ENCODE measurements around the gene RILPL2.
"Not testable (repeated sequence)": the region's sequence is repeated elsewhere in the genome, so short reads cannot be mapped to it uniquely, and the experiment has no call there.

RILPL2 gene

DNA sequence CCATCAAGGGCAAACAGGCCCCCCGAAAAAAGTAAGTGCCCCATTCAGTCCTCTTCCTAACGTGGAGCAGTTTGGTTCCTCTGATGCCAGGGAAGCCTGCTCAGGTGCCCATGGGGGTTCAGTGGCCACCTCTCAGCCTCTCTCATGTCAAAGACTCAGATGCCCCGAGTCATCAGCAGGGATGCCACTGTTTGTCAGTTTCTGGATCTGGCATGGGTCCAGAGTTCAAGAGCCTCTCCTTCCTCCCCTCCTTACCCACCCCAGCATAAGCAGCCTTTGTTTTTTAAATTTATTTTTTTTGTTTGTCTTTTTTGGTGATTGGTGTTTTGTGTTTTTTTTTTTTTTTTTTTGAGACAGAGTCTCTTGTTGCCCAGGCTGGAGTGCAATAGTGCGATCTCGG, 41.2 kb downstream of the RILPL2 start:
- no peak for TF ChIP-seq JUND (IDR thresholded peaks at IDR 0.05; ENCODE audit: low read depth)
- no peak for DNase-seq (ENCODE audit: low read depth in 1 of 2, low spot score in 1 of 2)
- in situ Hi-C loops (cut with HindIII; ENCODE audit: low pct_unique_long_range_greater_than_20kb, low sequenced_read_pairs), result no loop called here

DNA sequence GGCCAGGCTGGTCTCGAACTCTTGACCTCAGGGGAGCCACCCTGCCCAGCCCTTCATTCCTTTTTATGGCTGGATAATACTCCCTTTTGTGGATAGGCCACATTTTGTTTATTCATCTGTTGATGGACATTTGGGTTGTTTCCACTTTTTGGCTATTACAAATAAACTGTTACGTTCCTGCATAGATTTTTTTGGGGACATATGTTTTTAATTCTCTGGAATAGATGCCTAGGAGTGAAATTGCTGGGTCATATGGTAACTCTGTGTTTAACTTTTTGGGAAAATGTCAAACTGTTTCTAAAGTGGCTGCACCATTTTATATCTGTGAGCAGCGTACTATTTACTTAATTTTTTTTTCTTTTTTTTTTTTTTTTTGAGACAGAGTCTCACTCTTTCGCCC, 42.7 kb downstream of the RILPL2 start:
- DNase-seq (ENCODE audit: low read depth in 1 of 2, low spot score in 1 of 2), result no peak

GRCh38 chr12:123391546-123392343, 44.7 kb downstream of the RILPL2 start:
- TF ChIP-seq JUND (IDR thresholded peaks at IDR 0.05; ENCODE audit: low read depth), result no peak
- in situ Hi-C loops (cut with HindIII; ENCODE audit: low pct_unique_long_range_greater_than_20kb, low sequenced_read_pairs), result no loop called here
- no peak for DNase-seq (ENCODE audit: low read depth in 1 of 2, low spot score in 1 of 2)

More for the DNA sequence above, 42.7 kb downstream of the RILPL2 start:
- TF ChIP-seq JUND (IDR thresholded peaks at IDR 0.05; ENCODE audit: low read depth), result no peak
- in situ Hi-C loops (cut with HindIII; ENCODE audit: low pct_unique_long_range_greater_than_20kb, low sequenced_read_pairs), result no loop called here

DNA sequence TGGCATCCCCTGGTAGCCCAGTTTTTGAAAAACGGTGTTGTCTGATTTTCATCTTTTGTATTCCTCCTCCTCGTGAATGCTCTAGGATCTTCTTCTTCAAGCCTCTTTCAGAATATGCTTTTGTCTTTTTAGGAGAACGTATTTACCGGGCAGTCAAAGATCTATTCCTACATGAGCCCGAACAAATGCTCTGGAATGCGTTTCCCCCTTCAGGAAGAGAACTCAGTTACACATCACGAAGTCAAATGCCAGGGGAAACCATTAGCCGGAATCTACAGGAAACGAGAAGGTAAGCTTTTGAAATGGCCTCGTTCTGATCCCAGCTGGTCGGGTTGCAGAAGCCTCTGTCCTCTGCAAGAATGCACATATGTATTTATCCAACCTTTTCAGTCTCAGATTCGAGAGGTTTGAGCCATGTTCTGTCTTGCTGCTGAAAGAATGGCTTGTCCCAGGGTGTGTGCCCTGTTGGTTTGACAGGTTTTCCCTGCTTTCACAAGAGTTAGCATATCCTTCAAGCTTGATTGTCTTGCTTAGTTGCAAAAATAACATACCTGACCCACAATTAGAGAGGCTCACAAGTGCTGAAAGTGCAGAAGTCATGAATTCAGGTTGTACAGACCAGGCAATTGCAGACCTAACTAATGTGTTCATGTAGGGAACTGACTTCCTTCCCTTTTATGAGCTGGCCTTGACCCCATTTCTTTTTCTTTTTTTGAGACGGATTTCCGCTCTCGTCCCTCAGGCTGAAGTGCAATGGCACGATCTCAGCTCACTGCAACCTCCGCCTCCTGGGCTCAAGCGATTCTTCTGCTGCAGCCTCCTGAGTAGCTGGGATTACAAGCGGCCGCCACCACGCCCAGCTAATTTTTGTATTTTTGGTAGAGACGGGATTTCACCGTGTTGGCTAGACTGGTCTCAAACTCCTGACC, 45.7 kb downstream of the RILPL2 start:
- no peak for TF ChIP-seq JUND (IDR thresholded peaks at IDR 0.05; ENCODE audit: low read depth)
- in situ Hi-C loops (cut with HindIII; ENCODE audit: low pct_unique_long_range_greater_than_20kb, low sequenced_read_pairs), result no loop called here

GRCh38 chr12:123389560-123390351, 46.7 kb downstream of the RILPL2 start:
- peak in 1 of 2 experiments; percentile 55 for DNase-seq (ENCODE audit: low read depth in 1 of 2, low spot score in 1 of 2)
- in situ Hi-C loops (cut with HindIII; ENCODE audit: low pct_unique_long_range_greater_than_20kb, low sequenced_read_pairs), result no loop called here
- TF ChIP-seq JUND (IDR thresholded peaks at IDR 0.05; ENCODE audit: low read depth), result no peak

More for the DNA sequence above, 45.7 kb downstream of the RILPL2 start:
- no peak for DNase-seq (ENCODE audit: low read depth in 1 of 2, low spot score in 1 of 2)

GRCh38 chr12:123388951-123389559, 47.4 kb downstream of the RILPL2 start:
- in situ Hi-C loops (cut with HindIII; ENCODE audit: low pct_unique_long_range_greater_than_20kb, low sequenced_read_pairs), result no loop called here
- DNase-seq (ENCODE audit: low read depth in 1 of 2, low spot score in 1 of 2), result no peak
- no peak for TF ChIP-seq JUND (IDR thresholded peaks at IDR 0.05; ENCODE audit: low read depth)

DNA sequence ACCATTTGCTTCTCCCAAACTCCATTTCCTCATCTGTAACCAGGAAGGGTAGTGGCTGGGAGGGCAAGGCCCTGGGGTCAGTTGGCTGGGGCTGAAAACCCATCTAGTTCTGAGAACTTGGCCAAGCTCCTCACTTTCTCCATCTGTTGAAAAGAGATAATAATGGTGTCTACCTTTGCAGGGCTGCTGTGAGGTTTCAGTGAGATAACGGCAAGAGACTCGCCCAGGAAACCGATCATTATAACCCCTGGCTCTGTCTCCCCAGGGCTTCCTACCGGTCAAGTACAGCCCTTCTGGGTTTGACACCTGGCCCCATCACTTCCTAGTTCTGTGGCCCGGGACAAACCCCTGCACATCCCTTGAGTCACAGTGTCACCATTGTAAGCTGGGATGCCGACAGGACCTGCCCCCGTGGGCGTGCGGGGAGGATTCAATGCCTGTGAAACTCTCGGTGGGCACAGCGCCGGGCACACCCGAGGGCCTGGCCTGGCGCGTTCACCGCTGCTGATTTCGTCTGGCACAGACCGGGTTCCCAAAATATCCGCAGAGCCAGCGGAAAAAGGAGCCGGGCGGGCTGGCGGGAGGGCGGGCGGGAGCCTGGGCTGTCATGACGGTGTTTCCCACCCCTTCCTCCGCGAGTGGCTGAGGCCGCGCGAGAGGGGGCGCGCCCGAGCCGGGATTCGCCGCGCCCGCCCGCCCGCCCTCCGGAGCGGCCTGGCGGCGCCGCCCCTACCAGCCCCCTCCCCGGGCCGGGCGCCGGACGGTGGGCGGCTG, 48.1 kb downstream of the RILPL2 start:
- DNase-seq (ENCODE audit: low read depth in 1 of 2, low spot score in 1 of 2), result peak; percentile 84 to 95
- in situ Hi-C loops (cut with HindIII; ENCODE audit: low pct_unique_long_range_greater_than_20kb, low sequenced_read_pairs), result no loop called here
- no peak for TF ChIP-seq JUND (IDR thresholded peaks at IDR 0.05; ENCODE audit: low read depth)

DNA sequence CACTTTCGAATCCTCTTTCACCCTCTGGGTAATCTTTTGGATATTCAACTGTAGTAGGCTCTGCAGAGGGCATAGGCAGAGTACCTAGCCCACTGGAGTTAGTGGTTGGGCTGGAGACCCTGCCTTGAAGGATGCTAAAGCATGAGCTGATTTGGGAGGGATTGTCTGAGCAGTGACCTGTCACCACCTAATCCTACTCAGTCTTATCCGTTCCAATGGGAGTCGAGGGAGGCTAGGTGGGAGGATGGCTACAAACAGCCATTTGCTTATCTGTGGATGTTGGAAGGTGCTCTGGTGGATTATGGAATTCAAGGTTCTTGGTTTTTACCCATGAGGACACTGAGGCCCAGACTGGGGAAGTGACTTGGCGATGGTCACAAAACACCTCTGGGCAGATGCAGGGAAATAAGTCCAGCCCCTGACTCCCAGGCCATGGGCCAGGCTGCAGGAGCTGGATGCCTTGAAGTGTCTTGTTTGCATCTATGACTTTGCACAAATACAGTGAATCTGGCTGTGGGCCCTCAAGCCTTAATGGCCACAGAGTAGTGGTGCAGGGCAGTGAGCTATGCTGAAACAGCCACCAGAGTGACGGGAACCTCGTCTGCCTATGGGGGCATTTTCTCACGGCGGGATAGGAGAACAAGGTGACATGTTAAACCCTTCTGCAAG, 48.8 kb downstream of the RILPL2 start:
- peak in 1 of 2 experiments; percentile 42 for DNase-seq (ENCODE audit: low read depth in 1 of 2, low spot score in 1 of 2)
- in situ Hi-C loops (cut with HindIII; ENCODE audit: low pct_unique_long_range_greater_than_20kb, low sequenced_read_pairs), result no loop called here
- no peak for TF ChIP-seq JUND (IDR thresholded peaks at IDR 0.05; ENCODE audit: low read depth)

DNA sequence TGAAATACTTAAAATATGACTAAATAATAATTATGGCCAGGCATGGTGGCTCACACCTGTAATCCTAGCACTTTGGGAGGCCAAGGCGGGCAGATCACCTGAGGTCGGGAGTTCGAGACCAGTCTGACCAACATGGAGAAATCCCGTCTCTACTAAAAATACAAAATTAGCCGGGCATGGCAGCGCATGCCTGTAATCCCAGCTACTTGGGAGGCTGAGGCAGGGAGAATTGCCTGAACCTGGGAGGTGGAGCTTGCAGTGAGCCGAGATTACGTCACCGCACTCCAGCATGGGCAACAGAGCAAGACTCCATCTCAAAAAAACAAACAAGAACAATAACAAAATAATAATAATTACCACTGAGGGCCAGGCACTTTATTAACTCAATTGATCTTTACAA, 50.9 kb downstream of the RILPL2 start:
- in situ Hi-C loops (cut with HindIII; ENCODE audit: low pct_unique_long_range_greater_than_20kb, low sequenced_read_pairs), result not testable (repeated sequence)

GRCh38 chr12:123384994-123385376, 51.5 kb downstream of the RILPL2 start:
- DNase-seq (ENCODE audit: low read depth in 1 of 2, low spot score in 1 of 2), result peak in 1 of 2 experiments; percentile 8
- no peak for TF ChIP-seq JUND (IDR thresholded peaks at IDR 0.05; ENCODE audit: low read depth)
- in situ Hi-C loops (cut with HindIII; ENCODE audit: low pct_unique_long_range_greater_than_20kb, low sequenced_read_pairs), result no loop called here

More for the DNA sequence above, 50.9 kb downstream of the RILPL2 start:
- DNase-seq (ENCODE audit: low read depth in 1 of 2, low spot score in 1 of 2), result not testable (repeated sequence)
